ENCODE measurements around the gene KLKB1. TPM values are rescaled to one million over a fixed set of nuclear protein-coding genes. Genes with fewer than 3 reads are reported as not detected.
"Not testable (repeated sequence)": the region's sequence is repeated elsewhere in the genome, so short reads cannot be mapped to it uniquely, and the experiment has no call there.

Gene KLKB1
- total RNA-seq, 1 donor from 2014 or later: 1.6 TPM

GRCh38 chr4:186260117-186260503, 32.8 kb downstream of the KLKB1 start:
- TF ChIP-seq, protein P1, sequence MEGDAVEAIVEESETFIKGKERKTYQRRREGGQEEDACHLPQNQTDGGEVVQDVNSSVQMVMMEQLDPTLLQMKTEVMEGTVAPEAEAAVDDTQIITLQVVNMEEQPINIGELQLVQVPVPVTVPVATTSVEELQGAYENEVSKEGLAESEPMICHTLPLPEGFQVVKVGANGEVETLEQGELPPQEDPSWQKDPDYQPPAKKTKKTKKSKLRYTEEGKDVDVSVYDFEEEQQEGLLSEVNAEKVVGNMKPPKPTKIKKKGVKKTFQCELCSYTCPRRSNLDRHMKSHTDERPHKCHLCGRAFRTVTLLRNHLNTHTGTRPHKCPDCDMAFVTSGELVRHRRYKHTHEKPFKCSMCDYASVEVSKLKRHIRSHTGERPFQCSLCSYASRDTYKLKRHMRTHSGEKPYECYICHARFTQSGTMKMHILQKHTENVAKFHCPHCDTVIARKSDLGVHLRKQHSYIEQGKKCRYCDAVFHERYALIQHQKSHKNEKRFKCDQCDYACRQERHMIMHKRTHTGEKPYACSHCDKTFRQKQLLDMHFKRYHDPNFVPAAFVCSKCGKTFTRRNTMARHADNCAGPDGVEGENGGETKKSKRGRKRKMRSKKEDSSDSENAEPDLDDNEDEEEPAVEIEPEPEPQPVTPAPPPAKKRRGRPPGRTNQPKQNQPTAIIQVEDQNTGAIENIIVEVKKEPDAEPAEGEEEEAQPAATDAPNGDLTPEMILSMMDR (IDR thresholded peaks at IDR 0.05): no peak
- no peaks in the 10 kb centered on the region for H3K36me3 ChIP-seq
- H3K4me1 ChIP-seq: no peaks in the 10 kb centered on the region
- no peaks in the 10 kb centered on the region for H3K27me3 ChIP-seq (ENCODE audit: low read depth)
- intact Hi-C loops (cut with DNase I): no loop called here
- no peaks in the 10 kb centered on the region for H3K9me3 ChIP-seq
- H3K4me3 ChIP-seq: no peak overlapping the region
- no peak overlapping the region for H3K27ac ChIP-seq
- ATAC-seq (no peak), DNase-seq (no peak)

DNA sequence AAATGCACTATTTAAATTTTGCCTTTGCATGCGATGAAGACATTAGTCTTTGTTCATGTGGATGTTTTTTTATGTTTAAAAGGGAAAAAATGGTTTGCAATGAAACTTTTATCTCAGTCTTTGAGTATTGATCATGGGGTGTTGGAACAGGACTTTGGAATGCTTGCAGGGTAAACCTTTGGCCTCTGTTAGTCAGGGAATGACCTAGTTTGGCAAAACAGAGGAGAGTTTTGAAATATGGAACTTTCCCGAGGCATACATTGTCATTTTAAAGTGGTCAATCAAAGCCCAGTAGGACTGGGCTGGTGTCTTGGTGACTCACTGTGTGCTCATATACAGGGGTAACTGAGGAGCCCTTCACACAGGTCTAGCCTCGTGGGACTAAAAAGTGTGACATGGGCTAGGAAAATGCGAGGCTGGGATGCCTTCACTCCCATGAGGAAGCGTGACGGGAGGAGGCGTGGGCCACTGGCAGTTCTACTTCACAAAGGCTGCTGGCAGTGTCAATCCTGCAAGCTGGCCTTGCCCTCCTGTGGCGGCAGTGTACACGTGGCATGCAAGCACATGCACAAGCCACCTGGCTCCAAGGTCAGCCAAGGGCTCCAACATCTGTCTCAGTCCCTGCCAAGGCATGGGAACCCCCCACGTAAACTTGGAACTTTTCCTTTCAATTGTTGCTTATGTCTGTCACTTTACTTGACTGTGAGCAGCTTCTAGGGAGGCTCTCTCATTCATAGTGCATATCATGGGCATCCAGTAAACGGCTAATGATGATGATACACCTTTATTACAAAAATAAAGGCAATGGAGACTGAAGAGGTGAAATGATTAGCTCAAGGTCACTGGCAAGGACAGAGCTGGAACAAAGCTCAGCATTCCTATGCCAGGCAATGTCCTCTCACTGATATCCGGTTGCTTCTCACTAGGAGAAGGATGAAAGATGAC, 33.5 kb downstream of the KLKB1 start:
- Histone ChIP-seq H3K4me3 (no peak overlapping the region), H3K27ac (no peak overlapping the region), H3K27me3 (ENCODE audit: low read depth) (no peaks in the 10 kb centered on the region), H3K9me3 (no peaks in the 10 kb centered on the region), H3K4me1 (no peaks in the 10 kb centered on the region), H3K36me3 (no peaks in the 10 kb centered on the region)
- intact Hi-C loops (cut with DNase I): no loop called here
- TF ChIP-seq, protein P1 (IDR thresholded peaks at IDR 0.05): no peak
- DNase-seq (no peak), ATAC-seq (peak in 1 of 2 donors; percentile 18)

DNA sequence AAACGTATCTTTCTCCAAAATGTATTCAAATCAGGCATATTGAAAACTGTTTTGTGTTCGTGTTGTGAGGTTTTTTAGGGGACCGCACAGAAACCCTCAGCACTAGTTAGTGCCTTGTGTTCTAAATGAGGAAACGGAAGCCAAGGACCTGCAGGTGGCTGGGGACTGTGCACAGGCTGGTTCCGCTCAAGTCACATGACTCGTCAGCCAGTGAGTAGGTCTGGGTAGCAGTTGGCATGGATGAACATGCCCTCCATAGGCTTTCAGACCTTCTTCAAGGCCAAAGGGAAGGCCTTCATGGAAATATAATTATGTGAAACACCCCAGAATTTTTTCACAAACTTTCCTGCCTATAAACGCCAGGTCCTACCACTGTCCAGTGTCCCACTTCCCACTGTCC, 37.4 kb downstream of the KLKB1 start:
- ATAC-seq: no peak
- Histone ChIP-seq H3K9me3 (no peaks in the 10 kb centered on the region), H3K27ac (no peak overlapping the region), H3K4me3 (no peak overlapping the region), H3K4me1 (no peaks in the 10 kb centered on the region), H3K36me3 (no peaks in the 10 kb centered on the region), H3K27me3 (ENCODE audit: low read depth) (no peaks in the 10 kb centered on the region)
- TF ChIP-seq, protein P1 (IDR thresholded peaks at IDR 0.05): no peak
- intact Hi-C loops (cut with DNase I): no loop called here
- DNase-seq: no peak

- H3K4me3 ChIP-seq; DNase-seq; H3K4me1 ChIP-seq; ATAC-seq; H3K9me3 ChIP-seq; intact Hi-C loops (cut with DNase I); H3K27ac ChIP-seq; H3K36me3 ChIP-seq; H3K27me3 ChIP-seq (ENCODE audit: low read depth): not testable (repeated sequence)
These were observed 37.9 kb downstream of the KLKB1 start for GRCh38 chr4:186265250-186265649.

- no peaks in the 10 kb centered on the region for H3K36me3 ChIP-seq
- DNase-seq: no peak
- intact Hi-C loops (cut with DNase I): no loop called here
- TF ChIP-seq, protein P1 (IDR thresholded peaks at IDR 0.05): no peak
- peak within 1 kb of the TSS; percentile 32 for H3K27ac ChIP-seq
- peak within 1 kb of the TSS; percentile 35 for H3K4me3 ChIP-seq
- peak; percentile 43 to 85 for ATAC-seq
- no peaks in the 10 kb centered on the region for H3K9me3 ChIP-seq
- no peaks in the 10 kb centered on the region for H3K27me3 ChIP-seq (ENCODE audit: low read depth)
- no peaks in the 10 kb centered on the region for H3K4me1 ChIP-seq
These were observed 38.7 kb downstream of the KLKB1 start, which contains the start of gene F11 for GRCh38 chr4:186265683-186266652. TSS of gene F11 (plus strand) at chr4:186266189. CDS start at chr4:186267137, 948 bp downstream.

Data from lower lobe of right lung (tissue), 2 donors.